BJ (cell line): ENCODE results near the gene DMBT1. TPM values are rescaled to one million over a fixed set of nuclear protein-coding genes. Genes with fewer than 3 reads are reported as not detected.

ENCODE experiments used
- CTCF ChIA-PET: fragments of 350-600 bp; formaldehyde crosslinking; extraction: SDS; loops from one replicate; lab custom pipeline; 2021; ENCODE audit warnings: antibody characterized with exemption, inconsistent platforms; lab: Yijun Ruan, JAX
- POLR2A ChIA-PET: fragments of 300-600 bp; sonication (Branson Sonifier 250); formaldehyde crosslinking; extraction: SDS; loops from one replicate; lab custom pipeline; 2021; ENCODE audit warnings: antibody characterized with exemption; lab: Charles Lee
- DNase-seq: peaks from one replicate; pipeline ENCODE4 v3.0.0-alpha.2; 2011; ENCODE audit warnings: low read depth
- H3K27me3 ChIP-seq: 2 replicates; pipeline ENCODE4 v1.6.0; 2011; ENCODE audit warnings: low read length; ENCODE audit not compliant: control insufficient read depth, insufficient read depth
- H3K36me3 ChIP-seq: 2 replicates; pipeline ENCODE4 v1.5.1; 2011; ENCODE audit warnings: low read length; ENCODE audit not compliant: control insufficient read depth, insufficient read depth
- H3K4me3 ChIP-seq: 2 replicates; pipeline ENCODE4 v1.5.1; 2011; ENCODE audit warnings: low read depth, mild to moderate bottlenecking, control low read depth, low read length
- polyA plus RNA-seq: library from polyadenylated mRNA; depleted of rRNA; stranded (reverse); fragments of >200 nt; gene quantifications from 2 replicates; pipeline ENCODE4 v1.2.3, GENCODE V29; 2011
- TF ChIP-seq, protein P1 (sequence below): IDR thresholded peaks from 2 replicates; pipeline ENCODE4 v1.5.1; 2011; ENCODE audit warnings: low read depth, mild to moderate bottlenecking, control low read depth, inconsistent platforms, low read length, moderate library complexity; ENCODE audit not compliant: insufficient read depth

The DMBT1 gene
- polyA plus RNA-seq, 1 experiment, result 0.01 TPM

DNA sequence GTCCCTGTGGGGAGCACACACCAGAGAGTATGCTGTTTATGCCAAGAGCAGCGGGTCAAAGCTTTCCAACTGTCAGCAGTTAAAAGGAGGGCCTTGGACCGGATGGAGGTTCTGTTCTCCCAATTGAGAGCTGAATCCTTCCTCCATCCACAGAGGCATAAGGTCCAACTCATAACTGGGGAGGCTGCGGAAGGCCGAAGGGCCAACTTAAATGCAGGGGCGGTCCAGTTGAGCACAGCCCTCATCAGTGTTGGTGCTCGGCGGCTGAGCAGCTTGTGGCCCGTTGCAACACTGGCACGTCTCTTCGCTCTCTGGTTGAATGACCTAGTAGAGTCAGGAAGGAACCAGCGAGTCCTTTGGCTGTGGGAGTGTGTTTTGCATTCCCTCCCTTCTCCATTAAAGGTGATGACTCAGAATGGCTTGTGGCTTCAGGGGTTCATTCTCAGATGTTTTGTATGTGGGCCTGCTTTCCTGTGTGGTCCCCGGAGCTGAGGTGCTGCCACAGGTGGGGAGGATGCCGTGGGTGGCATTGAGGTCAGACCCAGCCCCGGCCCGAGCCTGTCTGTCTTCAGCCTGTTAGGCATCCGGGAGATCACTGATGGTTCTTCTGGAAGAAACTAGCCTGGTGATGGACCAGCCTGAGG is 44.8 kb upstream of the DMBT1 start:
- ChIA-PET CTCF (interaction anchor here (1.8 kb wide), 1 partner anchor 50 kb away, joined by 6 read pairs; no protein-coding TSS in a partner anchor), POLR2A (no interaction called here)
- DNase-seq, result no peak
- Histone ChIP-seq H3K4me3 (no peak overlapping the region), H3K36me3 (peaks cover 3% of the 10 kb centered on the region; the same call in 1 of the 2 replicates), H3K27me3 (no peaks in the 10 kb centered on the region)
- TF ChIP-seq, protein P1, sequence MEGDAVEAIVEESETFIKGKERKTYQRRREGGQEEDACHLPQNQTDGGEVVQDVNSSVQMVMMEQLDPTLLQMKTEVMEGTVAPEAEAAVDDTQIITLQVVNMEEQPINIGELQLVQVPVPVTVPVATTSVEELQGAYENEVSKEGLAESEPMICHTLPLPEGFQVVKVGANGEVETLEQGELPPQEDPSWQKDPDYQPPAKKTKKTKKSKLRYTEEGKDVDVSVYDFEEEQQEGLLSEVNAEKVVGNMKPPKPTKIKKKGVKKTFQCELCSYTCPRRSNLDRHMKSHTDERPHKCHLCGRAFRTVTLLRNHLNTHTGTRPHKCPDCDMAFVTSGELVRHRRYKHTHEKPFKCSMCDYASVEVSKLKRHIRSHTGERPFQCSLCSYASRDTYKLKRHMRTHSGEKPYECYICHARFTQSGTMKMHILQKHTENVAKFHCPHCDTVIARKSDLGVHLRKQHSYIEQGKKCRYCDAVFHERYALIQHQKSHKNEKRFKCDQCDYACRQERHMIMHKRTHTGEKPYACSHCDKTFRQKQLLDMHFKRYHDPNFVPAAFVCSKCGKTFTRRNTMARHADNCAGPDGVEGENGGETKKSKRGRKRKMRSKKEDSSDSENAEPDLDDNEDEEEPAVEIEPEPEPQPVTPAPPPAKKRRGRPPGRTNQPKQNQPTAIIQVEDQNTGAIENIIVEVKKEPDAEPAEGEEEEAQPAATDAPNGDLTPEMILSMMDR, result no peak

DNA sequence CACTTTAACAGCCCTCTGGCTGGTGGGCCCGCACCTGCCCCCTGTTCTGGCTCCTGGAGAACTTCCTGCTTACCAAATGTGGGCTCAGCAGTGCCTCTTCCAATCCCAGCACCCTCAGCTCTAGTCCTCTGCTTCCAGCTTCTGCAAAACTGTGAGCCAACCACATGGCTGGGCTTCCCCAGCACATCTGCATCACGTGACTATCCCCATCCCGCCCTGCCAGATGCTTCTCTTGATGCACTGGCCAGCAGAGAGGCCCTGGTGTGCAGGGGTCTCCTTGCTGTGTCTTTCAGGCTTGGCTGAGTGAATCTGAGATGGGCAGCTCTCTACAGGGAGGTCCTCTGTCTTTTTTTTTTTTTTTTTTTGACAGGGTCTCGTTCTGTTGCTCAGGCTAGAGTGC is 43.8 kb upstream of the DMBT1 start:
- ChIA-PET POLR2A (no interaction called here), CTCF (interaction anchor here (1.1 kb wide), 1 partner anchor 49 kb away, joined by 4 read pairs; no protein-coding TSS in a partner anchor)
- TF ChIP-seq, protein P1, result no peak
- no peak overlapping the region for H3K4me3 ChIP-seq
- no peaks in the 10 kb centered on the region for H3K27me3 ChIP-seq
- peaks cover 3% of the 10 kb centered on the region; the same call in 1 of the 2 replicates for H3K36me3 ChIP-seq
- DNase-seq, result no peak

DNA sequence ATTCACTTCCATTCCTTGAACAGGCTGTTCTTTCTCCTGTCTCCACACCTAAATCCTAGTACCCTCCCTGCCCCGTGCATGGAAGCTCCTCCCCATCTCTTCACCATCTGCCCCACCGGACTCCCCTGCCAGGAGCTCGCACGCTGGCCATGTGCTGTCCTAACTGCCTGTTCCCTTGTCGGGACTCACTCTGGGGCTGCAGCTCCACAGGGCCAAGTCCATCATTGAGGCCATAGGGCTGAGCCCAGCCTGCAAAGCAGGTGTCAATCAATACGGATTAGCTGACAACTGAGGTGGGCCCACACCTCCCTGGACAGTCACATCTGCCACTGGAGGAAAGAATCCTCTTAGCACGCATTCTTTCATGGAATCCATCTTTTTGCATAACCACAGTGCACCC is 41.4 kb upstream of the DMBT1 start:
- ChIA-PET CTCF (no interaction called here), POLR2A (no interaction called here)
- DNase-seq, result no peak
- no peak overlapping the region for H3K4me3 ChIP-seq
- H3K36me3 ChIP-seq, result peaks cover 2% of the 10 kb centered on the region; the same call in 1 of the 2 replicates
- no peaks in the 10 kb centered on the region for H3K27me3 ChIP-seq
- TF ChIP-seq, protein P1, result no peak

DNA sequence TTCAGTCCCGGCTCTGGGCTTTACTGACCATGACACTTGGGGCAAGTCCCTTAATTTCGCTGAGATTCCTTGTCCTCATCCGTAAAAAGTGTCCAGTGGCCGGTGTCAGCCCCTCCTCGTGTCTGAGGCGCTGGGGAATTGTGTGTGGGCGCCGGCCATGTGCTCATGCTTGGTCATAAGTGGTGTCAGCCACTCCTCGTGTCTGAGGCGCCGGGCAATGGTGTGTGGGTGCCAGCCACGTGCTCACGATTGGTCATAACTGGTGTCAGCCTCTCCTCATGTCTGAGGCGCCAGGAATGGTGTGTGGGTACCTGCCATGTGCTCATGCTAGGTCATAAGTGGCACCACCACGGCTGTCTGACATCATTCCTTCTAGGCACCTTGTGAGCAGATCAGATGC is 40.7 kb upstream of the DMBT1 start:
- Histone ChIP-seq H3K4me3 (no peak overlapping the region), H3K27me3 (no peaks in the 10 kb centered on the region), H3K36me3 (peaks cover 1% of the 10 kb centered on the region; the same call in 1 of the 2 replicates)
- TF ChIP-seq, protein P1, result no peak
- DNase-seq, result no peak
- POLR2A ChIA-PET, result no interaction called here
- CTCF ChIA-PET, result interaction anchor here (1.0 to 1.3 kb wide), 3 partner anchors 11 to 221 kb away, joined by 3 to 4 read pairs (median 3); no protein-coding TSS in a partner anchor

DNA sequence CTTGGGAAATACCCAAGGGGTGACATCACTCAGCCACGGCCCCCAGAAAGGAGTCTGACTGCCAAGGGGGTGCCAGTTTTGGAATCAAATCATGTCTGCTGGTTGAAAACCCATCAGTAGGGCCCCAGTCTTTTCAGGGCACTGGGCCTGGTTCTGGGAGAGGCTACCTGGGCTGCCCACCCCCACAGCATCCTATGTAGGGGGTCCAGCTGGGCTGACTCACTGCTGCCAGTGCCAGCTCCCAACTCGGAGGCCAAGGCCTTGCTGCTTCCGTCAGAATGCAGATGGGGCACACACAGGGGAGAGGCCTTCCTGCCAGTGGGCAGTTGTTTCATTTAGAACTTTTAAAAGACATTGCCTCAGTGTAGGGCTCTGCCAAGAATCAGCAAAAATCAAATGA is 39.5 kb upstream of the DMBT1 start:
- Histone ChIP-seq H3K36me3 (no peaks in the 10 kb centered on the region), H3K4me3 (no peak overlapping the region), H3K27me3 (no peaks in the 10 kb centered on the region)
- ChIA-PET POLR2A (no interaction called here), CTCF (interaction anchor here (0.7 to 1.3 kb wide), 3 partner anchors 14 to 222 kb away, joined by 3 to 4 read pairs (median 3); no protein-coding TSS in a partner anchor)
- no peak for DNase-seq
- TF ChIP-seq, protein P1, result no peak
